ENCODE results near the gene TMEM69. TPM values are rescaled to one million over a fixed set of nuclear protein-coding genes. Genes with fewer than 3 reads are reported as not detected.
"Not testable (repeated sequence)": the region's sequence is repeated elsewhere in the genome, so short reads cannot be mapped to it uniquely, and the experiment has no call there.

TMEM69 gene
- total and polyA plus RNA-seq, 3 donors from 2014 or later: 26.2 to 30.9 (median 29.5) TPM

DNA sequence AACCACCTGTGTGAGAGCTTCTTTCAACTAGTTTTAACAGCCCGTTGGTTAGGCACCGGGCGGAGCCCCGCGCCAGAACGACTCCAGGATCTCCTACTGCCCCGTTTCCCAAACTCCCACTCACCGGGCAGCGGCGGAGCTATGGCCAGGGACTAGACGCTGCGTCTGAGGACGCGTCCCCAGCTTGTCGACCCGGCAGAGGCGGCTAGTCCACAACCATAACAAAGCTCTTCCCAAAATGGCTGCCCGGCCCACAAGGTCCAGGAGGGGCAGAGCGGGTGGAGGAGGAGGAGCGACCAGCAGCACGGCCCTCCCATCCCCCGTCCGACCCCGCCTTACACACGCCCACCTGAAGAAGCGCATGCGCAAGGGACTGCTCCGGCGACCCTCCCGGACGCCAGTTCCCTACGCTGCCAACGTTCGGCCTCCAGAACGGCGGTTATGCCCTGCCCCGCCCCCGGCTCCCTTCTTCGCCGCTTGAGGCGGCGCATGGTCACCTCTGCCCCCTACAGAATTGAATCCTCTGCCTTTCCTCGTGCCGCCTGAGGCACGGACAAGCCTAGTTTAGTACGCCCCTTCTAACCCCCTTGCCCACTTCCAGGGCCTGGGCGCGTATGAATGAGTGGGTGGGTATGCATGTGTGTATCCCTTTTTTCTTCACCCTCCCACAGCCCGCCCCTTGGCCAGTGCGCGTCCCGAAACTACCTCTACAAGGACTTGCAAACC is 1.5 kb upstream of the TMEM69 start, which contains the start of gene GPBP1L1:
GPBP1L1 (minus strand) TSS at position 246 of the 726 bp plus-strand sequence. CDS start 27,446 bp downstream, outside the sequence.
- Histone ChIP-seq H3K4me1 (no peaks in the 10 kb centered on the region), H3K36me3 (ENCODE audit: low read depth, missing control alignments) (no peaks in the 10 kb centered on the region), H3K4me3 (peak within 1 kb of the TSS; percentile 79 to 94), H3K27ac (peak within 1 kb of the TSS; percentile 96 to 100), H3K27me3 (no peaks in the 10 kb centered on the region), H3K9me3 (no peaks in the 10 kb centered on the region)
- intact Hi-C loops (cut with DNase I; ENCODE audit: low total_unique reads): no loop called here
- DNase-seq: peak; percentile 99
- TF ChIP-seq, protein P1, sequence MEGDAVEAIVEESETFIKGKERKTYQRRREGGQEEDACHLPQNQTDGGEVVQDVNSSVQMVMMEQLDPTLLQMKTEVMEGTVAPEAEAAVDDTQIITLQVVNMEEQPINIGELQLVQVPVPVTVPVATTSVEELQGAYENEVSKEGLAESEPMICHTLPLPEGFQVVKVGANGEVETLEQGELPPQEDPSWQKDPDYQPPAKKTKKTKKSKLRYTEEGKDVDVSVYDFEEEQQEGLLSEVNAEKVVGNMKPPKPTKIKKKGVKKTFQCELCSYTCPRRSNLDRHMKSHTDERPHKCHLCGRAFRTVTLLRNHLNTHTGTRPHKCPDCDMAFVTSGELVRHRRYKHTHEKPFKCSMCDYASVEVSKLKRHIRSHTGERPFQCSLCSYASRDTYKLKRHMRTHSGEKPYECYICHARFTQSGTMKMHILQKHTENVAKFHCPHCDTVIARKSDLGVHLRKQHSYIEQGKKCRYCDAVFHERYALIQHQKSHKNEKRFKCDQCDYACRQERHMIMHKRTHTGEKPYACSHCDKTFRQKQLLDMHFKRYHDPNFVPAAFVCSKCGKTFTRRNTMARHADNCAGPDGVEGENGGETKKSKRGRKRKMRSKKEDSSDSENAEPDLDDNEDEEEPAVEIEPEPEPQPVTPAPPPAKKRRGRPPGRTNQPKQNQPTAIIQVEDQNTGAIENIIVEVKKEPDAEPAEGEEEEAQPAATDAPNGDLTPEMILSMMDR (IDR thresholded peaks at IDR 0.05): peak in 1 of 3 experiments; percentile 9
- TF ChIP-seq POLR2A (IDR thresholded peaks at IDR 0.05): peak; percentile 71
- WGBS, 2 donors: 1% methylated on average over 21 to 52 of the region's 52 CpGs

DNA sequence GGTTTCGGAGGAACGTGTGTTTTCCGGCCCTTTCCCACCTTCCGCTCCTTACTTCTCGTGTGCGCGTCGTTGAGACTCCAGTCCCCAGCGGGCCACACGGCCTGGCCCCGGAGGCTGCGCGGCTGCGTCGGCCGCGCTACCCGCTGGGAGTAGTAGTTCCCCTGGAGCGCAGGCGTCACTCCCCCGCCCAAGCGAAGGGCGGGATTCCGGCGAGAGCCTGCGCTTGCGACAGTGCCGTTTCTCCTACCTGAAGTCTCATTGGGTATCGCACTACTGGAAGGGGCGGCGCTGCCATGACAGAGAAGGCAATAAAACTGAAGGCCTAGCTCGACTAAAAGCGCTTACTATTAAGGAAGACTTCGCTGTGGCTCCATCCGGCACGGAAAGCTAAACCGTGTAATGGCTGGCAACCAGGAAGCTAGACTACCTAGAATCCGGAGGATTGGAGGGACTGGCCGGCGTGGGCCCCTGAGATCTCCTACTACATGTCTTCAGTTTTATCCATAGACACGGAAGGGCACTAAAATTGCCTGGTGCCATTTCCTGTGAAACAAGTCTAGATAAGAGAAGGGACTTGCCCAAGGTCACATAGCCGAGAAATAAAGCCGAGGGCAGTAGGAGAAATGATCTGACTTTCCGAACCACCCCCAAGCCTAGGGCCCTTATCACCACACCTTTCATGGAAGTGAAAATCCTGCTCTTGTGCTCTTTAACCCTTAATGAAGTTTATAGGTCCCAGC is 797 bp upstream of the TMEM69 start:
- Histone ChIP-seq H3K27me3 (no peaks in the 10 kb centered on the region), H3K4me3 (peak overlapping the region; percentile 79 to 94), H3K9me3 (no peaks in the 10 kb centered on the region), H3K36me3 (ENCODE audit: low read depth, missing control alignments) (no peaks in the 10 kb centered on the region), H3K4me1 (no peaks in the 10 kb centered on the region), H3K27ac (peak overlapping the region; percentile 96 to 100)
- DNase-seq: peak; percentile 98
- WGBS, 2 donors: 0% methylated on average over 20 to 44 of the region's 44 CpGs
- peak; percentile 78 for TF ChIP-seq POLR2A (IDR thresholded peaks at IDR 0.05)
- TF ChIP-seq, protein P1 (IDR thresholded peaks at IDR 0.05): no peak
- intact Hi-C loops (cut with DNase I; ENCODE audit: low total_unique reads): no loop called here

DNA sequence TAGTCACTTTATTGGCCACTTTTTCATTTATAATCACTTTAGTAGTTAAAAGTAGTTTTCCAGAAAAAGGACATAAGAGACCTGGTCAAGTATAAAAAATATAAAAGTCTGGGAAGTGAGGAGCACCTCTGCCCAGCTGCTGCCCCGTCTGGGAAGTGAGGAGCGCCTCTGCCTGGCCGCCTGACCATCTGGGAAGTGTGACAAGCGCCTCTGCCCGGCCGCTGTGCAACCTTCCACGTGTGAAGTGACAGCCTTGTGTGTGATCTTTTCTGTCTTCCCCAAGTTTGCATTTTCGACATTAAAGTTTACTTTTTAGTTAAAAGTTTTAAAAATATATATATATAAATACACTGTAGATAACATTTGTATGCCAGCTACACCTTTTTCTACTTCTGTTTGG is 5.8 kb downstream of the TMEM69 start:
- WGBS, 2 donors: 77 to 85% methylated on average over 8 of the region's 8 CpGs
- H3K27me3 ChIP-seq; H3K4me3 ChIP-seq; DNase-seq; H3K36me3 ChIP-seq (ENCODE audit: low read depth, missing control alignments); H3K4me1 ChIP-seq; H3K9me3 ChIP-seq; H3K27ac ChIP-seq; intact Hi-C loops (cut with DNase I; ENCODE audit: low total_unique reads): not testable (repeated sequence)

DNA sequence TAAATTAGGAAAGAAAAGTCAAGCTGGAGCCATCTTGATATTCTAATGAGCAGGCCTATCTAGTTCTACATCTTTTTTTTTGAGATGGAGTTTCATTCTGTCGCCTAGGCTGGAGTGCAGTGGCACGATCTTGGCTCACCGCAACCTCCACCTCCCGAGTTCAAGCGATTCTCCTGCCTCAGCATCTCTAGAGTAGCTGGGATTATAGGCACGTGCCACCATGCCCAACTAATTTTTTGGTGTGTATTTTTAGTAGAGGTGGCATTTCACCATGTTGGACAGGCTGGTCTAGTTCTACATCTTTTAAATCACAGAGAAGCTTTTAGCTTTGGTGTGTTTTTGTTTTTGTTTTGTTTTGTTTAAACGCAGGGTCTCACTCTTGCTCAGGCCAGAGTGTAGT is 6.8 kb downstream of the TMEM69 start:
- H3K9me3 ChIP-seq: no peaks in the 10 kb centered on the region
- 89 to 94% methylated on average over 7 of the region's 7 CpGs for WGBS, 2 donors
- no peak overlapping the region for H3K4me3 ChIP-seq
- intact Hi-C loops (cut with DNase I; ENCODE audit: low total_unique reads): no loop called here
- H3K27ac ChIP-seq: no peak overlapping the region
- H3K27me3 ChIP-seq: no peaks in the 10 kb centered on the region
- no peaks in the 10 kb centered on the region for H3K36me3 ChIP-seq (ENCODE audit: low read depth, missing control alignments)
- H3K4me1 ChIP-seq: no peaks in the 10 kb centered on the region
- TF ChIP-seq, protein P1 (IDR thresholded peaks at IDR 0.05): no peak
- TF ChIP-seq POLR2A (IDR thresholded peaks at IDR 0.05): no peak
- no peak for DNase-seq

DNA sequence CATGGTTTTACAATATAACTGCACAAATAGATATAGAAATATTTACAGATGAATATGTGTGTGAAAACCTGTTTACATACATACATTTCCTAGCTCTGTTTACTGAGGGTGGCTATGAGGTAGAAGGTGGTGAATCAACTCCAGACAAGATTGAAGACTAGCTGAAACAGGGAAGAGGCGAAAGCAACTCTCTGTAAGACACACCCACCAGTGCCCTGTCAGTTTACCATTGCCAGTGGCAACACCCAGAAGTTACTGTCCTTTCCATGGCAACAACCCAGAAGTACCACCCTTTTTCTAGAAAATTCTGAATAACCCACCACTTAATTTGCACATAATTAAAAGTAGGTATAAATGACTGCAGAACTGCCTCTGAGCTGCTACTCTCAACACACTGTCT is 16.7 kb downstream of the TMEM69 start:
- no peaks in the 10 kb centered on the region for H3K27me3 ChIP-seq
- H3K4me3 ChIP-seq: no peak overlapping the region
- H3K36me3 ChIP-seq (ENCODE audit: low read depth, missing control alignments): no peaks in the 10 kb centered on the region
- no peak overlapping the region for H3K27ac ChIP-seq
- H3K9me3 ChIP-seq: no peaks in the 10 kb centered on the region
- H3K4me1 ChIP-seq: no peaks in the 10 kb centered on the region
- no peak for DNase-seq
- 93 to 94% methylated on average over 1 of the region's 1 CpG for WGBS, 2 donors
- TF ChIP-seq, protein P1 (IDR thresholded peaks at IDR 0.05): no peak
- TF ChIP-seq POLR2A (IDR thresholded peaks at IDR 0.05): no peak
- intact Hi-C loops (cut with DNase I; ENCODE audit: low total_unique reads): no loop called here

Measured in testis (tissue), 3 donors.